Erythroblast (primary cell): ENCODE data around the gene FAM20C.
"Not testable (repeated sequence)": the region's sequence is repeated elsewhere in the genome, so short reads cannot be mapped to it uniquely, and the experiment has no call there.

ENCODE experiments used
- DNase-seq, 2 experiments: peaks; one replicate each; lab custom pipeline; 2025; lab: John Stamatoyannopoulos, UW
- GATA1 ChIP-seq: IDR thresholded peaks from 2 replicates; pipeline ENCODE4 v1.6.1; 2011; ENCODE audit warnings: low read depth, mild to moderate bottlenecking, control low read depth, low read length, moderate library complexity
- POLR2A ChIP-seq: IDR thresholded peaks from 2 replicates; pipeline ENCODE4 v1.6.1; 2011; ENCODE audit warnings: mild to moderate bottlenecking, low read length

Gene FAM20C

DNA sequence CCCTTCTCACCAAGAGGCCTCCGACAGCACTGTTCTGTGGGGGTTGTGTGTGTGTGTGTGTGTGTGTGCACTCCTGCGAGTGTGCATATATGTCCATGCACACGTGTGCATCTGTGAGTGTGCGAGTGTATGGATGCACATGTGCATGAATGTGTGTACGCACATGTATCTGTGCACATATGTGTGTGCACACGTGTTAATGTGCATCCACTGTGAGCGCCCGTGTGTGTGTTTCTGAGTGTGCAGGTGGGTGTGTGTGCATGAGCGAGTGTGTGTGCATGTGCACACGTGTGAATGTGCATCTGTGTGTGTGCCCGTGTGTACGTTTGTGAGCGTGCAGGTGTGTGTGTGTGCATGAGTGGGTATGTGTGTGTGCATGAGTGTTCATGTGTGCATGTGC lies 49.1 kb downstream of the FAM20C start:
- no peak for TF ChIP-seq GATA1
- no peak for TF ChIP-seq POLR2A
- DNase-seq = no peak

DNA sequence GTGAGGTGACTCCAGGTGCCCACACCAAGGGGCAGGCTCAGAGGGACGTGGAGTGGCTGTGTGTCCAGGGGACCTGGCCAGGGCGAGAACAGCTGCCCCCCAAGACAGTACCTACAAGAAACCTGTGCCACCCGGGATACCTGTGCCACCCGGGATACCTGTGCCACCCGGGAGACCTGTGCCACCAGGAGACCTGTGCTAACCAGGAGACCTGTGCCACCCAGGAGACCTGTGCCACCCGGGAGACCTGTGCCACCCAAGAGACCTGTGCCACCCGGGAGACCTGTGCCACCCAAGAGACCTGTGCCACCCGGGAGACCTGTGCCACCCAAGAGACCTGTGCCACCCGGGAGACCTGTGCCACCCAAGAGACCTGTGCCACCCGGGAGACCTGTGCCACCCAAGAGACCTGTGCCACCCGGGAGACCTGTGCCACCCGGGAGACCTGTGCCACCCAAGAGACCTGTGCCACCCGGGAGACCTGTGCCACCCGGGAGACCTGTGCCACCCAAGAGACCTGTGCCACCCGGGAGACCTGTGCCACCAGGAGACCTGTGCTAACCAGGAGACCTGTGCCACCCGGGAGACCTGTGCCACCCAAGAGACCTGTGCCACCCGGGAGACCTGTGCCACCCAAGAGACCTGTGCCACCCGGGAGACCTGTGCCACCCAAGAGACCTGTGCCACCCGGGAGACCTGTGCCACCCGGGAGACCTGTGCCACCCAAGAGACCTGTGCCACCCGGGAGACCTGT lies 50.6 kb downstream of the FAM20C start:
- not testable (repeated sequence) for DNase-seq

DNA sequence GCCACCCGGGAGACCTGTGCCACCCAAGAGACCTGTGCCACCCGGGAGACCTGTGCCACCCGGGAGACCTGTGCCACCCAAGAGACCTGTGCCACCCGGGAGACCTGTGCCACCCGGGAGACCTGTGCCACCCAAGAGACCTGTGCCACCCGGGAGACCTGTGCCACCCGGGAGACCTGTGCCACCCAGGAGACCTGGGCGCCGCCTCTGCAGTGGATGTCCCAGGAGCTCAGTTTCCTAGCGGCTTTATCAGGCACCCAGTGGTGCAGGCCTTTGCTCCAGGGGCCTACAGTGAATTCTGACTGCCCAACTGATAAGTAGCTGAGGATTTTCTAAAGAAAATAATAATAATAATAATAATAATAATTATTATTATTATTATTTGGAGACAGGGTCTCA lies 51.2 kb downstream of the FAM20C start:
- not testable (repeated sequence) for DNase-seq

DNA sequence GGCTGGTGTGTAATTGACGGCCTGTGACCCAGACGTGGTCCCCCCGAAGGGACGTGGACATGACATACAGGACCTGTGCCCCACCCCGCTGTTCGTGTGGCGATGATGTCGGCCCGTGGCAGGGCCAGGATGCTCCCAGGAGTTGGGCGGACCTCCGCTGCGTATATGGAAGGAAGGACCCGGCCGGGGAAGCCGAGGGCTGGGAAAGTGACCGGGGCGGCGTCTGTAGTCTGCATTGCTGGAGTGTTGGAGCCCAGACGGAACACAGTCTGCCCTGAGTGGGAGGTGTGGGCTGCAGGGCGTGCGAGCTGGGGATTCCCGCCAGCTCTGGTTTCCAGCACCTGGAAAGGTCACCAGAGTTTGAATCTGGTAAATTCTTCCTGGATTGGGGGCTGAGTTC lies 52.6 kb downstream of the FAM20C start:
- no peak for DNase-seq
- TF ChIP-seq GATA1 (no peak), POLR2A (no peak)

DNA sequence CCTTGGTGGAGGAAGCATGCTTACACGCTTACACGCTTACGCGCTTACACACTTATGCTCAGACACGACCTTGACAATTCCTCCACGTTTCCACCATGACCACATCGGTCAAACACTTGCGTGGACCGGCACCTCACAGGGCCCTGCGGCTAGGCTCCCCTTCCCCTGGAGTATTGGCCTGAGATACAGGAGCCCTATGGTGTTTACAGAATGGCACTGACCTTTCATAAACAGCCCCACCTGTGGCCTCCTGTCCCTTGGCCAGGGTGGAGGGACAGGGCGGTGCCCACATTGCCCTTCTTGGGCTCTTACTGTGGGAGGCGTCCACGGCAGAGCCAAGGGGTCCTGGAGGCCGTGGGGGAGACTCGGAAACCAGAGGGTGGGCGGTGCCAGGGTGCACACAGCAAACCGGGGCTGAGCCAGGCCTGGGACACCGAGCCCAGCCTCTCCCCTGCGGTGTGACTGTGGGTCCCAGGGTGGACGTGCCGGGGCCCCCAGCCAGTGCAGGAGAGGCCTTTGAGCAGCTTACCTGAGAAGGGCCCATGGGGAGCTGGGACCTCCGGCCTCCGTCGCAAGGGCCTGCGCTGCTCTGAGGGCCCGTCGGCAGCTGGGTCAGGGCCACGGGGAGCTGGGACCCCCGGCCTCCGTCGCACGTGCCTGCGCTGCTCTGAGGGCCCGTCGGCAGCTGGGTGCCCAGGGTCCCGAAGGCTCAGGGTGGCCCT lies 53.4 kb downstream of the FAM20C start:
- no peak for TF ChIP-seq GATA1
- TF ChIP-seq POLR2A = no peak
- DNase-seq = no peak

DNA sequence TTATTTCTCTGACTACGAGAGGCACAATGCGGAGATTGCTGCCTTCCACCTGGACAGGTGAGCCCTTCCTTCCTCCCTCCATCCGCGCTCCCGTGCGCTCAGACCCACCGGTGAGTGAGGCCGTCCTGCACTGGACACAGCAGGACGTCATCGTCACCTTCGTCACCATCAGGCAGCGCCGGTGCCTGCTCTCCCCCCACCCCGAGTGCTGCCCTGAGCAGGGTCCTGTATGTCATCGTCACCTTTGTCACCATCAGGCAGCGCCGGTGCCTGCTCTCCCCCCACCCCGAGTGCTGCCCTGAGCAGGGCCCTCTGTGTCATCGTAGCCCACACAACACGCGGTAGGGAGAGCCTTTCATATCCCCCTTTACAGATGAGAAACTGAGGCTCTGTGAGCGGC lies 54.1 kb downstream of the FAM20C start:
- TF ChIP-seq GATA1 (no peak), POLR2A (no peak)
- DNase-seq = no peak

DNA sequence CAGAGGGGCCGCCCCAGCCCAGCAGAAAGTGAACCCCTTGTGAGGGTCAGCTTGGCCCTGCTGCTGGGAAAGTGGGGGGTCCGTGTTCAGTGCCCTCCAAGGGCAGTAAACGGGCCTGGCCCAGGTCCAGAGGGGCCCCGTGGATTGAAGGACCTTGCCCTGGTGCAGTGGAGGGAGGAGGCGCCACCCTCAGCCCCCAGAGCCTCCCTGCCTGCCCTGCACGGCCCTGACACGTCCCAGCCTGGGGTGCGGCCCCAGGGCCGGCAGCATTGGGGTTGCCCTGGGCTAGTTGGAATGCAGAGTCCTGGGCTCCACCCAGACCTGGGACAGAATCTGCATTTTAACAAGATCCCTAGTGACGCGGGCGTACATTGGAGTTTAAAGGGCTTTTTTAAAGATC lies 54.8 kb downstream of the FAM20C start:
- DNase-seq = no peak
- TF ChIP-seq GATA1 (no peak), POLR2A (no peak)

DNA sequence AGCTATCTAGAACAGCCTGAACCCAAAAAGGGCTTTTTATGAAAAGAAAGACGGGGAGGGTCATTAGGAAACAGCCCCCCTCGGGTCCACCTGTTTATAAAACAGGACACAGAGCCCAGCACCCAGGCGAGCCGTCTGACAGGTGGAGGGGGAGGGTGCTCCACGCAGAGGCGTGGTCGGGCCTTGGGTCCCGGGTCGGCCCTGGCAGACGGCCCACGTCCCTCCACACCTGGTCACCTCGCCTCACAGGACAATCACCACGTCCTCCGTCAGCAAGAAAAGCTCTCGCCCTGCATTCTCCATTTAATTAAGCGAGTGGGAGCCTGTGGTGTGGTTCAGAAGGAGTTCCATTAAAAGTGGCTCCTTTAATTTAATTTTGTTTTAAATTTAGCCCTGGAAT lies 55.3 kb downstream of the FAM20C start:
- TF ChIP-seq GATA1 (no peak), POLR2A (no peak)
- no peak for DNase-seq

DNA sequence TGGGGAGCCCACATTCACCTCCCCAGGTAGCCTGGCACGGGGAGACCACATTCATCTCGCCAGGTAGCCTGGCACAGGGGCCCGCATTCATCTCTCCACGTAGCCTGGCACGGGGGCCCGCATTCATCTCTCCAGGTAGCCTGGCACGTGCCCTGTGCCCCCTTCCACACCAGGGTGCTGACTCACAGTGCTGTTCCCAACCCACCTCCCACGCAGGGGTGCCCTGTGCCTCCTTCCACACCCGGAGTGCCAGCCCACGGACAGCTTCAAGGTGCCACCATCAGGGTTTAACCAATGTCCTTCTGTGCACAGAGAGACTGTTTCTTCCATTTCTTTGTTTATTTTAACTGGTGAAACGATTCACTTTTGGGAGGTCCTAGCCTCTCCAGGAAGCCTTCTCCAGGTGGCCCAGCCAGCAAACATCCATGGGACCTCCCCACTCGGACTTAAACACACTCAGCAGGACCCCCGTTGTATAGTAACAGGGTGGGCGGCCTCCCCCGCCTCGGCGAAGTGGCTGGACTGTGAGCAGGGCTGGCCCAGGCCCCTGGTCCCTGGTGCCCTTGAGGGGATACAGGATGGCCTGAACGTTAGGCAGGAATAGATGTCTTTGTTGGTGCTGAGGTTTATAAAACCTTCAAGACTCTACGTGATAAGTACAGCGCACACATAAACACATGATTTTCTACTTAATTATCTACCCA lies 56.5 kb downstream of the FAM20C start:
- DNase-seq = no peak
- TF ChIP-seq POLR2A (no peak), GATA1 (no peak)

DNA sequence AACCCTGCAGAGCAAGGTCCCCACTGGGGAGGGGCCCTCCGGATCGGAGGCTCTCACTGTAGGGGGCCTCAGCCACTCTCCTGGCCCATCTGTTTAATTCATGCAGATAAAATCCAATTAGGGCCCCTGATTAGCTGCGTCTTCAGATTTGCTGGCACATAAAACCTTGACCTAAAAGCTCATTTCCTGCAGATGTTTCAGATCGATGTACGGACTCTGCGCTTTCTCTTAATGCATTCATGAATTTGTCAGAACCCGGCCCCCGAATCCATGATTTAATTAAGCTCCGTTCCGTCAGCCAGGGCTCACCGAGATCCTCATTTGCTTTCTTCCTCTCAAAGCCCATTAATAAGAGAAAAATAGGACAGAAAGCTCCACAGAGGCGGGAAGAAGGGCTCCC lies 57.6 kb downstream of the FAM20C start:
- TF ChIP-seq POLR2A = no peak
- no peak for TF ChIP-seq GATA1
- no peak for DNase-seq

DNA sequence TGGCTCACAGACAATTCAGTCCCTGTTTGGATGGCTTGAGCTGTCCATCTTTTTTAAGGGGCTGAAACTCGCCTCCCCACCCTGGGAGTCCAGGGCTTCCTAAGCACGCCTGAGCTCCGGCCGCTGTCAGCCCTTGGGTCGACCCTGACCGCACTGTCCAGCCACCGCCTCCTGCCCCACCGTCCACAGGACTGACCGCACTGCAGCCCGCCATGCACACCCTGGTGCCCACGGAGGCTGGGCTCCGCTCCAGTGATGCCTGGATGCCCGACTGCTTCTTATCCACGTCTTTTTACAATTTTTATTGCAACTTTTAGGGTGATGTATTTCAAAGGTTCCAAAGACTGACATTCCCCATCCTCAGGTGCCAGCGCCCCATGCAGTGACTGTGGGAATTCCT lies 58.2 kb downstream of the FAM20C start:
- TF ChIP-seq POLR2A (no peak), GATA1 (no peak)

DNA sequence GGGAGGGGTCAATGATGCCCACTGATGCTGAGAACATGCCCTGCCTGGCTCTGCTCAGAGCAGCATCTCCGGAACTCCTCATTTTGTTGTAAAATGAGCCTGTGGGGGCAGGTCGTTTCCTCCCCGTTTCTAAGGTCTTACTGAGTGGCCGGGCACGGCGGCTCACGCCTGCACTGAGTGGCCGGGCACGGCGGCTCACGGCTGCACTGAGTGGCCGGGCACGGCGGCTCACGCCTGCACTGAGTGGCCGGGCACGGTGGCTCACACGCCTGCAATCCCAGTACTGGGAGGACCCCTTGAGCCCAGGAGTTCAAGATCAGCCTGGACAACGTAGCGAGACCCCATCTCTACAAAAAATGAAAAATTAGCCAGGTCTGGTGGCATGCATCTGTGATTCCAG lies 58.6 kb downstream of the FAM20C start:
- TF ChIP-seq GATA1 = no peak
- no peak for TF ChIP-seq POLR2A
- DNase-seq = no peak

More for the DNA sequence above, 58.2 kb downstream of the FAM20C start:
- no peak for DNase-seq

DNA sequence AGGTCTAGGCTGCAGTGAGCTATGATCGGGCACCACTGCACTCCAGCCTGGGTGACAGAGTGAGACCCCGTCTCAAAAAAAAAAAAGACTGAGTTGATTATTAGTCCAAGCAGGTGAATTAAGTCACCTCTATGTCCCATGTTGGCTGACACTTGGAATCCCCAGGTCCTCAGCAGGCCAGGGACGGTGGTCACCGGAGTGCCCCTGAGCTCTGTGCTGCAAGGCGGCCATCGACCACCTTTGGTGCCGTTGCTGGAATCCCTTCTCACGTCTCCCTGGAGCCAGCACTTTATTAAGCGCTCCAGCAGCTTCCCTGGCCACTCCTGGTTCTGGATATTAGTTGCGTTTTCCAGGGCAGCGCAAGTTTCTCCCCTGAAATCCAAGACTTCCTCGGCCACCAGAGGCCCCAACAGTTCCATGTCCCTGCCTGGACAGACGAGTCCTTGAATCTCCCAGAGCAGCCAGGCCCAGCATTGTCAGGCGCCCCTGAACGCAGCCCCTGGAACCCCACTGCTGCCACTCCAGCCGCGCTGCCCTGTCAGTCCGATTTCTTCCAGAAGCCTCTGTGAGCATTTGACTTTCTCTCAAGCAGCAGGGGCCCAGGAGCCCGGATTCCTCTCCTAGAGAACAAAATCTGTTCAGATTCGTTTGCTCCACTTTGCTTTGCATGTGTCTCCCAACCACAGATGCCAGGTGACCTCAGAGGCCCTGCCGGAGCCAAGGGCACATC lies 59.2 kb downstream of the FAM20C start:
- DNase-seq = no peak
- TF ChIP-seq POLR2A (no peak), GATA1 (no peak)
